IPS-15b (cell line): ENCODE results near the gene DAD1.

Source experiments
- H3K27me3 ChIP-seq: one replicate; pipeline ENCODE4 v1.6.1; 2013; ENCODE audit warnings: low read length; ENCODE audit not compliant: control insufficient read depth, insufficient read depth
- H3K36me3 ChIP-seq: one replicate; pipeline ENCODE4 v1.6.1; 2013; ENCODE audit warnings: low read length; ENCODE audit not compliant: control insufficient read depth, insufficient read depth
- H3K4me1 ChIP-seq: one replicate; pipeline ENCODE4 v1.6.1; 2013; ENCODE audit warnings: mild to moderate bottlenecking, low read length; ENCODE audit not compliant: control insufficient read depth, insufficient read depth
- H3K4me3 ChIP-seq: one replicate; pipeline ENCODE4 v1.5.1; 2013; ENCODE audit warnings: low read depth, low read length
- H3K9ac ChIP-seq: one replicate; pipeline ENCODE4 v1.6.1; 2013; ENCODE audit warnings: low read depth, mild to moderate bottlenecking, low read length
- H3K9me3 ChIP-seq: one replicate; pipeline ENCODE4 v1.6.1; 2013; ENCODE audit warnings: mild to moderate bottlenecking, low read length; ENCODE audit not compliant: control insufficient read depth, insufficient read depth

Gene DAD1

DNA sequence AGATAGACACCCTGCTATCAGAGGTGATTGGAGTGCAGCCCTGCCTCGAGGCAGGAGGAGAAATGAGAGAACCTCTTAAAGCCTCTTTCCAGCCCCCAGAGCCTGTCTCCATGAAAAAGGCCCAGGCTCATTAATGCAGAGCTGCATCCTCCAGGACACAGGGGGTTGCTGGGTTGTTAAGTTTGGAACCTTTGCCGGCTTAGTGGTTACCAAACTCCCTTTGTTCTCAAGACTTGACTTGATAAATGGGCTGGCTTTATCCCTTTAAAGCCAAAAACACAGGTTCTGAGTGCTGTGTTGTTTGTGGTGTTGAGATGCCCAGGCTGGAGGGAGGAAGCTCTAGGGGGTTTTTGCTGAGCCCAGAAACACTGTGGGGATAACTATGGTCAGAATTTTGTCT lies 71.0 kb downstream of the DAD1 start:
- Histone ChIP-seq H3K9ac (no peak overlapping the region), H3K4me3 (no peak overlapping the region), H3K27me3 (no peaks in the 10 kb centered on the region), H3K9me3 (no peaks in the 10 kb centered on the region), H3K36me3 (no peaks in the 10 kb centered on the region), H3K4me1 (no peaks in the 10 kb centered on the region)

DNA sequence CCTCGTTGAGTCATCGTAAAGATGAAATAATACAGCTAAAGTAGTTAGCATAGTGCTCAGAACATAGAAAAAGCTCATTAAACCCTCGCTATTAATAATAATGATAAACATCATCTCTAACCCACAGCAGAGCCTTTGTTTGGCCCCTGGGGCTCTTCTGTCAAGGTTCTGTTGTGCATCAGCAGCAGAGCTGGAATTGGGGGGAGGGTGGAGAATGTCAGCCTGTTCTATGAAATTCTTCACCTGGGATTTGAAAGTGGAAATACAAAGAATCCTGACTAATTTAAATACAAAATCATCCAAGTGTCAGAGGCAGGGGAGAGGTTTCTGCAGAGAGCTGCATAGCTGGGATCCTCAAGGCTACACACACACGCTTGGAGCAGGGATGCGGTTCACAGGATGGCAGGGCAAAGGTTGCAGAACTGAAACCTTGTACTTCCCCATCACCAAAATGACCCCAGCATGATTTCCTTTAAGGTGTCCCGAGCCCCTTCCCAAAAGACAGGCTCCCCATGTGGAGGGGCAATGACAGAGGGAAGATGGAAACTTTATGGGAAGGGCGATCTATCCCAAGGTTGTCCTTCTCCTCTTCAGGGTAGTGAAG lies 71.8 kb downstream of the DAD1 start:
- H3K9ac ChIP-seq: no peak overlapping the region
- no peak overlapping the region for H3K4me3 ChIP-seq

GRCh38 chr14:22515929-22516328 lies 73.1 kb downstream of the DAD1 start:
- no peak overlapping the region for H3K9ac ChIP-seq
- H3K4me1 ChIP-seq: no peaks in the 10 kb centered on the region
- no peaks in the 10 kb centered on the region for H3K36me3 ChIP-seq
- H3K4me3 ChIP-seq: no peak overlapping the region
- H3K9me3 ChIP-seq: no peaks in the 10 kb centered on the region
- no peaks in the 10 kb centered on the region for H3K27me3 ChIP-seq

More for the DNA sequence above, 71.8 kb downstream of the DAD1 start:
- Histone ChIP-seq H3K36me3 (no peaks in the 10 kb centered on the region), H3K4me1 (no peaks in the 10 kb centered on the region), H3K27me3 (no peaks in the 10 kb centered on the region), H3K9me3 (no peaks in the 10 kb centered on the region)
